ENCODE measurements around the gene MIOS.
A peak's percentile ranks its signal among the peaks of the same experiment; 100 is the strongest.
"Not testable (repeated sequence)": the region's sequence is repeated elsewhere in the genome, so short reads cannot be mapped to it uniquely, and the experiment has no call there.

MIOS gene

GRCh38 chr7:7651479-7651878 is 84.8 kb downstream of the MIOS start:
- no peak for DNase-seq

- no peak for DNase-seq
Observed at GRCh38 chr7:7652798-7653540, 86.3 kb downstream of the MIOS start.

- peak in 1 of 2 donors; percentile 52 for DNase-seq
Observed at GRCh38 chr7:7653593-7654187, 87.0 kb downstream of the MIOS start.

GRCh38 chr7:7654964-7655715 is 88.5 kb downstream of the MIOS start:
- no peak for DNase-seq

- DNase-seq, result not testable (repeated sequence)
Observed at GRCh38 chr7:7656459-7656858, 89.8 kb downstream of the MIOS start.
